Stimulated activated CD8-positive, alpha-beta memory T cell treated with anti-CD3 and anti-CD28 coated beads, Interleukin-15, amount 100 ng/mL, for 24 hours (primary cell): ENCODE data around the gene CENPP.

Experiments
- DNase-seq: peaks from one replicate; pipeline ENCODE4 v3.0.0-alpha.2; 2020; ENCODE audit warnings: low read depth

Gene CENPP

DNA sequence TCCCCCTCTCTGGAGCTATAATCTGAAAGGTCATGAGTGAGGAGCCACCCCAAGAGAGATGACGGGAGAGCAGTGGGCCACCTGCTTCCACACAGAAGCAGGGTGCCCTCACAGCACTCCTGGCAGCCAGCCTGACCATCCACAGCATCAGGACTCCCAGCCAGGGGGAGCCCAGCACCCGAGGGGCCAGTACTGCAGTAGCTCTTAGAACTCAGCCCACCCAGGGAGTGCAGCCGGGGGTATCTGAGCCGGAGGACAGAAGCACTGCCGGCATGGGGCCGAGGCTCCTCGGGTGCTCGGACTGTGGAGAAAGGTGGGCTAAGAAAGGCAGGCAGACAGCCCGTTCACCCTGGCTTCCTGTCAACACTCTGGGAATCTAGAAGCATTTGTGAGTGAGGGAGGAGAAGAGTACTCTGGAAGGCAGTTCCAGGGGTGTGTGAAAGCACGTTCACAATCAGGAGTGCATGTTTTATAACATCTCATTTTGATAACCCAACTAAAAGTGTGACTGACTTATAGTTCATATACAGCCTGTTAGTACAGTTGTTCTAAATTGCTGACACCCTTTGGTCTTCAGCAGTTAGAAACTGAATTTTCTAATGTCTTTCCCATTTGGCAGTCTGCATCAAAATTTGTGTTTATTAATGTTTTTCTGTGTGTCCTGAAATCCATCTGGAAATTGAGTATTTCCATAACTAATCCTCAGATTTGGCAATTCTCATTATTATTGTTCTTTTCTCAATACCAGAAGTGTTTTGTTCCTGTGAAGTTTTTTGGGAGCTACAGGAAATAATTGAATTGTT is 182.5 kb downstream of the CENPP start:
- DNase-seq, result no peak

DNA sequence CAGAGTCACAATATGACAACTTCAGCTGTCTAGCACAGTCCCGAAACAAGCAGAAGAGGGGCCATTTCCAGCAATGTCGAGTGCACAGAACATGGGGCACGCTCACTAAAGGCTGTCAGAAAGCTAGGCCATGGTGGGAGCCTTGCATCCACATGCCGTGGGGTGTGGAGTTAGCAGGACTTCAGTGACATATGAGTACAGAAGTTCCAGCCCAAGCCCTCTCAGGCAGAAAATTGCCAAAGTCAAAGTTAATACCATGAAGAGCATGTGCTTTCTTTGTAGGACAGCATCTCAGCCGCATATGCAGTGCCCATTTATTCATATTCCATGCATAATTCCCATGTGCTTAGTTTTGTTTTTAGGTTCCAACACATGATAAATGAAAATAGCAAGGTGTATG is 183.3 kb downstream of the CENPP start:
- no peak for DNase-seq

GRCh38 chr9:92510747-92511146 is 185.0 kb downstream of the CENPP start:
- DNase-seq, result no peak

GRCh38 chr9:92512622-92513021 is 186.9 kb downstream of the CENPP start:
- no peak for DNase-seq

GRCh38 chr9:92513349-92513748 is 187.6 kb downstream of the CENPP start:
- no peak for DNase-seq

DNA sequence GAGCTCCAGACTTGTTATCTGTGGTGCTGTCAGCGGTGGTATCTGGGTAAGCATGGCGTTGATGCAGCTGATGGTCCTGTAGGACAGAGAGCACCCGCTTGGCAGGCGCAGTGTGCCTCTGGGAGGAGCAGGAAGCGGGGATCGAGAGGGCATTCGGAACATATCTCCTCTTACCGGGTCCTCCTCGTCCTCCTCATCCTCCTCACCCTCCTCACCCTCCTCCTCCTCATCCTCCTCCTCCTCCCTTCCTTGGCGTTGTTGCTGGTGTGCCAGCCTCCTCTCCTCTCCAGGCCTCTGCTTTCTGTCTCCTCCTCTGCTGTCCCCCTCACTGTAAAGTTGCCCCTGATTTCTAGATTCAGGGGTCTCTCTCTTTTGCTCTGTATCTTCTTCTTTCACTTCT is 188.9 kb downstream of the CENPP start:
- DNase-seq, result no peak

DNA sequence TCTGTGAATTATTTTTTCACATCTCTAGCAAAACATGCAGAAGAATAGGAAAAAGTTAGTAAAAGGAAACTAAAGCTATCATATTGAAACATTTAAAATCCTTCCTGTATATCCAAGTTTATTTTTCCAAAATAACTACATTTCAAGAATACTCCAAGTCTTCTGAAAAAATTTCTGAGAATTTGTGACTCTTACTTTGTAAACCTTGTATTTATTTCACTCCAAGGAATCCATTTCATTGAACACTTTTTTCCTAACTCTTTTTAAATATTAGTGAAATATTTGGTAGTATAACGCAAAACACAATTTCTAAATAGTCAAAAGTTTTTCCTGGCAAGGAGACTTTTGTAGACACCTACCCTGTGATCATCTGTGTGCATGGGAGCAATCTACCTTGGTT is 190.8 kb downstream of the CENPP start:
- no peak for DNase-seq

- DNase-seq, result no peak
These were observed 191.3 kb downstream of the CENPP start for GRCh38 chr9:92517046-92517445.

GRCh38 chr9:92518199-92518598 is 192.4 kb downstream of the CENPP start:
- DNase-seq, result no peak

GRCh38 chr9:92520837-92521236 is 195.1 kb downstream of the CENPP start:
- no peak for DNase-seq

DNA sequence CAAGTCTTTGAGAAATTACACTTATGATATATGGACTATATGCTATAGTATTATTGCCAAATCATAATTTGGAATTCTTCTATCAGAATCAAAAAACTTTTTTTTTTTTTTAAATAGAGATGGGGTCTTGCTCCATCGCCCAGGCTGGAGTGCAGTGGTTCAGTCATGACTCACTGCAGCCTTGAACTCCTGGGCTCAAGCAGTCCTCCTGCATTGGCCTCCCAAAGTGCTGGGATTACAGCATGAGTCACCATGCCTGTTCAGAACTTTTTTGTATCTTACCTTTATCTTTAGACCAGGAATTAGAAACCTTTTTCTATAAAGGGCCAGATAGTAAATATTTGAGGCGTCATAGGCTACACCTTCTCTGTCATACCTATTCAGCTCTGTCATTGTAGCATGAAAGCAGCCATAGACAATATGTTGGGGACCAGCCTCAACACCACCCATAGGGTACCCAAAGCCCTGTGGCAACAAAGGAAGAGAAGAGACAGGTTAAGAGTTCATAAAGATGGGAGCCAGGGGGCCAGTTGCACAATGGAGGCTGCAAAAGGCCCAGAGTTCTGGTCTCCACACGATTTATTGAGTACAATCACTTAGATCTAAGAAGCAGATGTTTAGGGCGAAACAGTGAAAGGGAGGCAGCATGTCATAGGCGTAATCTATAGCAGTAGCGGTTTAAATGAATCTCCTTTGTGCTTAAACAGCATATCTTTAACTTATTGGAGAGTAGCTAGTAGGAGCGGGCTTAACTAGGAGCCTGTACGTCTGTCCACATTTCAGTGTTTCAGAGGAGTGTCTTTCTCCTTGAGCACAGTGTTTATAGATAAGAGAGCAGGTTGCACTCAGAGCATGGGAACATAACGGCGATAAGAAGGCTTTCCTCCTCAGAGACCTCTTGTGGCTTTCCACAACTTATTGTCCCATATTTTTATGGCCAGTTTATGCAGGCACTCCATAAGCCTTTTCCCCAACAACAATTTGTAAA is 197.5 kb downstream of the CENPP start:
- DNase-seq, result no peak

GRCh38 chr9:92524881-92525280 is 199.1 kb downstream of the CENPP start:
- DNase-seq, result no peak

DNA sequence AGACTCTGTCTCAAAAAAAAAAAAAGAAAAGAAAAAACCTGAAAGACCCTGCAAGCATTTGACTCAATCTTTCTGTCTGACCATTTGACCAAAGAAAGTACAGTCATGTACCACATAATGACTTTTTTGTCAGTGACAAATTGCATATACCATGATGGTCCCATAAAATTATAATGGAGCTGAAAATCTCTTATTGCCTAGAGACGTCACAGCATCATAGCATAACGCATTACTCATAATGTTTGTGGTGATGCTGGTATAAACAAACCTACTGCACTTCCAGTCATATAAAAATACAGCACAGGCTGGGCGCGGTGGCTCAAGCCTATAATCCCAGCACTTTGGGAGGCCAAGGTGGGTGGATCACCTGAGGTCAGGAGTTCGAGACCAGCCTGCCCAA is 199.6 kb downstream of the CENPP start:
- DNase-seq, result no peak

DNA sequence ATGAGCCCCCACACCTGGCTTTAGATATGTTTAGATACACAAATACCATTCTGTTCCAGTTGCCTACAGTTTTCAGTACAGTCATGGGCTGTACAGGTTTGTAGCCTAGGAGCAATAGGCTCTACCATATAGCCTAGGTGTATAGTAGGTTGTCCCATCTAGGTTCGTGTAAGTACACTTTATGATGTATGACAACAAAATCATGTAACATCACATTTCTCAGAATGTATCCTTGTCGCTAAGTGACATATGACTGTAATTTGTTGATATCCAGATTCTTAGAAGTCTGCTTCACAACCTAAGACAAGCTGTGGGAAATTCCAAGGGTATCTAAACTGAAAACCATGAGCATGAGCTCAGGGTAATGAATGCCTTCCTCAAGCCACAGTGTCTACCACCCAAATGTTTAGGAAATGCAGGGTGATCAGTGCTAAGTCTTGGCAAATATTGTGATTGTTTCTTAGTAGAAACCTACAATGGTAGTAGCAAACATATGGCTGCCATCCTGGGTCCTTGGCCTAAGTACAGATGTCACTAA is 201.6 kb downstream of the CENPP start:
- no peak for DNase-seq

- no peak for DNase-seq
These were observed 202.2 kb downstream of the CENPP start for GRCh38 chr9:92527832-92528521.

- no peak for DNase-seq
These were observed 202.7 kb downstream of the CENPP start for GRCh38 chr9:92528522-92528849.

DNA sequence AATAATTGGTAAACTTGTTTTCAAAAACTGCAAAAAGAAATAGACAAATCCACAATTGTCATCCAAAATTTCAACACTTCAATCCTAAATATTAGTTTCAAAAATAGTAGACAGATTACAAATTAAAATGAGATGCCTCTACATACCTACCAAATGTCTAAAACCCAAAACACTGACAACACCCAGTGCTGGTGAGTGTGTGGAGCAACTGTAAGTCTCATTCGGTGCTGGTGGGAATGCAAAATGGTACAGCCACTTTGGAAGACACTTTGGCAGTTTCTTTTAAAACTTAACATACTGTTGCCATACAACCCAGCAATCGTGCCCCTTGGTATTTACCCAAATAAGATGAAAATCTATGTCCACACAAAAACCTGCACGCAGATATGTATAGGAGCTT is 203.4 kb downstream of the CENPP start:
- no peak for DNase-seq

DNA sequence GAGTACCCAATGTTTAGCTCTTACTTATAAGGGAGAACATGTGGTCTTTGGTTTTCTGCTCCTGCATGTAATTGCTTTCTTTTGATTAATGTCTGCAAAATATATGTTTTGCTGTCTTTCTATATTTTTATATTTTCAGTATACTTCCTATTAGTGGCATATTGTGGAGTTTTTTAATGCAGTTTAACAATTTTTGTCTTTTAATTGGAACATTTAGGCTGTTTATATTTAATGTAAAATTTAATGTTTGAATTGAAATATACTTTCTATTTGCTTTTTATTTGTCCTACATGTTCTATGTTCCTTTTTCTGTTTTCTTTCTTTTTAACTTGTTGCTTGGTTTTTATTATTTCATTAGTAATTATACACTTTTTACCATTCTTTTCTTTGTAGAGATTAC is 205.1 kb downstream of the CENPP start:
- DNase-seq, result no peak

- DNase-seq, result no peak
These were observed 208.5 kb downstream of the CENPP start for GRCh38 chr9:92534204-92534603.

DNA sequence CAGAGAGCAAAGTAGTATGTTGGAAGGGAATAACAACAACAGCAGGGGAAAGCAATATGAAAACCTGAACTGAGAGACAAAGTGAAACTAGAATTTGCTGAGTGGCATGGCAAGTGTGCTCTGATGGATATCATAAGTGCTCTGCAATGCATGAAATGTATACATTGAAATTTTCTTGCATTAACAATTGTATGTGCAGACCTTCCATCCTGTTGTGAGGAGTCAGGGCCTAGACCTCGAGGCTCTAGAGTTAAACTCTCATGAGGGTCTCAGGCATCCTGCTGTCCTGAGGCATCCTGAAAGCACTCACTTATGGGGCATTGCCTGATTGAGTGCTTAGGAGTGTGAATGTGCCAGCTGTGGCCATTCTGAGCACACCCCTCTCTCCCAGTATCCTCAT is 208.9 kb downstream of the CENPP start:
- DNase-seq, result no peak

- DNase-seq, result no peak
These were observed 210.4 kb downstream of the CENPP start, which contains the start of gene ECM2 for GRCh38 chr9:92535940-92536850. Gene ECM2, minus strand, starts transcription at chr9:92535990. Its CDS starts 13,124 bp downstream, at chr9:92522866.
